ENCODE measurements around the gene ZSCAN29.

Gene ZSCAN29

GRCh38 chr15:43346305-43346704, 24.5 kb downstream of the ZSCAN29 start:
- no peak for DNase-seq

- DNase-seq = no peak
Observed at GRCh38 chr15:43330780-43331087, 40.1 kb downstream of the ZSCAN29 start.

- DNase-seq = peak; percentile 95
Observed at GRCh38 chr15:43329960-43330779, 40.7 kb downstream of the ZSCAN29 start, which contains the start of gene LCMT2. Gene LCMT2, minus strand, starts transcription at chr15:43330573. Its CDS starts 84 bp downstream, at chr15:43330489.

GRCh38 chr15:43329217-43329959, 41.5 kb downstream of the ZSCAN29 start:
- DNase-seq = peak; percentile 27

- no peak for DNase-seq
Observed at GRCh38 chr15:43325039-43325684, 45.7 kb downstream of the ZSCAN29 start.

- DNase-seq = no peak
Observed at GRCh38 chr15:43318990-43319771, 51.7 kb downstream of the ZSCAN29 start.

- DNase-seq = no peak
Observed at GRCh38 chr15:43317566-43318184, 53.2 kb downstream of the ZSCAN29 start.

GRCh38 chr15:43316971-43317346, 53.9 kb downstream of the ZSCAN29 start:
- no peak for DNase-seq

GRCh38 chr15:43316016-43316970, 54.5 kb downstream of the ZSCAN29 start:
- no peak for DNase-seq

GRCh38 chr15:43314171-43314570, 56.7 kb downstream of the ZSCAN29 start:
- no peak for DNase-seq

- no peak for DNase-seq
Observed at GRCh38 chr15:43312378-43312777, 58.5 kb downstream of the ZSCAN29 start.

Data from fibroblast of skin of right quadriceps (primary cell).